Sciatic nerve (tissue), 2 donors: ENCODE data around the gene MAN1A1. TPM values are rescaled to one million over a fixed set of nuclear protein-coding genes. Genes with fewer than 3 reads are reported as not detected.
A peak's percentile ranks its signal among the peaks of the same experiment; 100 is the strongest.

ENCODE experiments used
- ATAC-seq: fragments of 200-7000 bp; cut with Tn5 transposase; one replicate; pipeline ENCODE4 v1.9.1; 2020; ENCODE audit warnings: mild to moderate bottlenecking, moderate library complexity
- DNase-seq: peaks from one replicate; pipeline ENCODE4 v3.0.0-alpha.2; 2020; ENCODE audit warnings: low spot score
- intact Hi-C: fragments of 100-400 bp; cut with DNase I; formaldehyde crosslinking; loops from one replicate; pipeline ENCODE4 v1.14.2; 2022
- total RNA-seq: library from RNA; stranded (reverse); fragmentation: NEBNext Ultra II Directional; extraction: Animal tissue kit (Norgen Biotek cat#: 25700); gene quantifications from one replicate; pipeline ENCODE4 v1.2.1, GENCODE V29; 2021
- donor health status: DM: no; HTN: no; CAD: no.
- donor health status: DM: no; HTN: no; CAD: no.

The MAN1A1 gene
- total RNA-seq, 1 donor from 2014 or later = 65.1 TPM

DNA sequence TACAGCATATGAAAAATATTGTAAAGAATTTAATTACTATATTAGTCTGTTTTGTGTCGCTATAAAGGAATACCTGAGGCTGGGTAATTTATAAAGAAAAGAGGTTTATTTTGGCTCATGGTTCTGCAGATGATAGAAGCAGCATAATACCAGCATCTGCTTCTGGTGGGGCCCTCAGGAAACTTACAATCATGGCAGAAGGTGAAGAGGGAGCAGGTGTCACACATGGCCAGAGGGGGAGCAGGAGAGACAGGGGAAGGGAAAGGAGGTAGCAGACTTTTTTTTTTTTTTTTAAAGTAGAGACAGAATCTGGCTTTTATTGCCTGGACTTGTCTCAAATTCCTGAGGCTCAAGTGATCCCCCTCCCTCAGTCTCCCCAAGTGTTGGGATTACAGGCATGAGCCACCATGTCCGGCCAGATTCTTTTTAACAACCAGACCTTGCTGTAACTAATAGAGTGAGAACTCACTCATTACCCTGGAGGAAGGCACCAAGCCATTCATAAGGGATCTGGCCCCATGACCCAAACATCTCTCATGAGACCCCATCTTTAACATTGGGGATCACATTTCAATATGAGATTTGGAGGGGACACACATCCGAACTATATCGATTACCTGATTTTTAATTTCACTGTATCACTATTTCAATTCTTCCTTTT lies 64.6 kb downstream of the MAN1A1 start:
- DNase-seq = no peak
- ATAC-seq = no peak
- intact Hi-C loops = loop anchor here (5.0 kb wide), 1 partner anchor 218 kb away; no protein-coding TSS in a partner anchor

DNA sequence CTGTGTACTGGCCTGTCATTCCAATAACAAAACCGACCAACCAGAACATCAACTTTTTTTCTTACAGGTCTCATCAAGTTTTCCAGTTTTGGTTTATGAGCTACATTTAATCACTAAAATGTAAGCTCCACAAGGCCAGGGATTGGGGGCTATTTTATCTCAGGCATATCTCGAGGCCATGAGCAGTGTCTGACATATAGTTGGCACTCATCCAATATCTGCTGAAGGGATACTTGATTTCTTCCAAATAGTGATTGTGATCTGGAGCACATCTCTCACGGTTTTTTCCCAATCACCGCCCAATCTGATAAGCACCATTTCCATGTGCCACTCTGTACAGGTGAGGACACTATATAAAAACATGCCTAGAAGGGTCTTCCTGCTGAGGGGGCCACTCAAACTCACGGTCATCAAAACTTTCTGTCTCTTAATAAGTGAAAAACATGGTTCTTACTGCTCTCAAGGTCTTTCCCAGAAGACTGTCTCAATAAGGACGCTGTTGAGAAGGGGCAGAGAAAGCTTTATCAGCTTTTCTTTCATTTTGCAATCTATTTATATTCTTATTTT lies 65.5 kb downstream of the MAN1A1 start:
- DNase-seq (no peak), ATAC-seq (no peak)
- intact Hi-C loops = no loop called here

DNA sequence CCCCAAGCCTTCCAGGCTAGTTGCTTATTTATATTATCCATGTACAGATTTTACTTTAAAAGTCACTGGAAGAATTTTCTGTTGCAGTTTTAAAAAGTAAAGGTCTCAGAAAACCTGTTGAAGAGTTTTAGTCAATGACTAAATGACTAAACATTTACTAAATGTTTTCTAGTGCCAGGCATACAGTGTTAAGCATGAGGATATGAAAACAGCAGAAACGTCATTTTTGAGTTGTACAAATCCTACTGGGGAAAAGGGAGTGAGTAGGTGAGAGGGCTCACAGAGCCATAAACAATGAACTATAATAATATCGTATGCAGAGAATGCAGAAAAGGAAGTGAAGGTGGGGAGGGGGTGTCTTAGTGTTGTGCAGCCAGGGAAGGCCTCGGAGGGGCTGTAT lies 66.3 kb downstream of the MAN1A1 start:
- DNase-seq = no peak
- ATAC-seq = no peak
- intact Hi-C loops = no loop called here

DNA sequence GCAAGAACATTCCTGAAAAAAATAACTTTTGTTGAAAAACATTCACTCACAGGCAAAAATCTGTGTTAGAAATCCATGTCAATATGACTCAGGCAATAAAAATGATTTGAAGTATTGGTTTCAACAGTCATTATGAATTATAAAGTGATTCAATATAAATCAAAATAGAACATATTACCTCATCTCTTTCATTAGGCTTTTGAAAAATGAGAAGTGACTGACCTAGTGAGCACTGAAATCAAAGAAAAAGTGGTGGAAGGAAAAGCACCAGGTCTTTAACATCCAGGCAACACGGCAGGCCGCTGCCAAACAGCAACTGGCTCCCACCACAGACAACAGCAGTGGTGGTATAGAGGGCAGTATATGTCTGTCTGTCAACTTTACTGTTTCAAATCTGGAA lies 68.9 kb downstream of the MAN1A1 start:
- intact Hi-C loops = no loop called here
- ATAC-seq (no peak), DNase-seq (no peak)

DNA sequence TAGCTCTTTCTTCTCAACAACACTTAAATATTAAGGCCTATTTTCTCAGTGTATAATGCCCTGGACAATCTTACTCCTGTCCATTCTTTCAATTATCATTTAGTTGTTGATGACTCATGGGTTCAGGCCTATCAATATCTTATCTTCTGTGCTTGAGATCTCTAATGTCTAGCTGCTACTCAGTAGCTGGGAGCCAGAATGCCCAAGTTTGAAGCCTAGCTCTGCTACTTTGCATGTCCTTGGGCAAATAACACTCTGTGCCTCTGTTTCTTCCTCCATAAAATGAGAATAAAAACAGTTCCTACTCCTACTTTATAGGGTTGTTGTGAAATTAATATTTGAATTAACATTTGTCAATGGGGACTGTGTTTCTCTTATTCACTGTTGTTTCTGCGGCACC lies 69.5 kb downstream of the MAN1A1 start:
- DNase-seq = no peak
- intact Hi-C loops = no loop called here
- ATAC-seq = no peak

GRCh38 chr6:119278625-119279024 lies 70.9 kb downstream of the MAN1A1 start:
- DNase-seq (no peak), ATAC-seq (no peak)
- intact Hi-C loops = no loop called here

- intact Hi-C loops = no loop called here
- ATAC-seq = no peak
Measured at GRCh38 chr6:119277052-119277451, 72.5 kb downstream of the MAN1A1 start.

GRCh38 chr6:119276211-119276610 lies 73.3 kb downstream of the MAN1A1 start:
- ATAC-seq (no peak), DNase-seq (no peak)
- intact Hi-C loops = no loop called here

More at GRCh38 chr6:119277052-119277451, 72.5 kb downstream of the MAN1A1 start:
- DNase-seq = no peak

- DNase-seq (no peak), ATAC-seq (no peak)
- intact Hi-C loops = no loop called here
Measured at GRCh38 chr6:119274197-119274595, 75.4 kb downstream of the MAN1A1 start.

GRCh38 chr6:119273272-119274196 lies 76.0 kb downstream of the MAN1A1 start:
- intact Hi-C loops = no loop called here
- peak; percentile 76 for ATAC-seq
- no peak for DNase-seq

GRCh38 chr6:119270545-119270944 lies 79.0 kb downstream of the MAN1A1 start:
- DNase-seq (no peak), ATAC-seq (no peak)
- intact Hi-C loops = no loop called here

- no peak for ATAC-seq
- no peak for DNase-seq
- intact Hi-C loops = no loop called here
Measured at GRCh38 chr6:119269266-119270103, 80.1 kb downstream of the MAN1A1 start.

DNA sequence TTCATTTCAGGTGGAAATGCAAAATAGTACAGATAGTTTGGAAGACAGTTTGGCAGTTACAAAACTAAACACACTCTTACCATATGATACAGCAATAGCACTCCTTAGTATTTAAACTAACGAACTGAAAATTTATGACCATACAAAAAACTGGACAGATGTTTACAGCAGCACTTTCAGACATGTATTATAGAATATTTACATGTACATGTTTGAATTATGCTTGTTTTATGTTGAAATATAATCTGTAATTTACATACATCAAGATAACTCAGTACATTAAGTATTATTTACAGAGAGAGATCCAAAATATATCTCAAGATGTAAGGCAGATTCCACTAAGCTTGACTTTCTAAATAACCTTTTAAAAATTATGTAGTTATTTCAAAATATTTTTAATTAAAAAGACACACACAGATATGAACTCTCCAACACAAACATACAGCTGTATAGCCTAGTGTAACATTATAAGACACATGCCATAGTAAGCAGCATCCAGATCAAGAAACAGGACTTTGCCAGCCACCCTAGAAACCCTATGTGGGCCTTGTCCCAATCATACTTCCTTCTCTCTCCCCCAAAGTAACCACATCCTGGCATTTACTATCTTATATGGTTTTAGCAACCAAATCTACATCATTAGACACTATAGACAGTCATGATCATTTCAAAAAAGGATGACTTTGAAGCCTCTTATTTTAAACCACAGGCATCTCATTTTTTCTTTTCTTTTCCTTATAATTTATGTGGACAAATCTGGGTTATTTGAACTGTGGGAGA lies 82.2 kb downstream of the MAN1A1 start:
- no peak for DNase-seq
- intact Hi-C loops = no loop called here
- no peak for ATAC-seq

GRCh38 chr6:119264854-119265397 lies 84.6 kb downstream of the MAN1A1 start:
- ATAC-seq = no peak
- DNase-seq = no peak
- intact Hi-C loops = no loop called here

GRCh38 chr6:119262612-119263011 lies 86.9 kb downstream of the MAN1A1 start:
- ATAC-seq (no peak), DNase-seq (no peak)
- intact Hi-C loops = no loop called here

GRCh38 chr6:119261944-119262284 lies 87.6 kb downstream of the MAN1A1 start:
- DNase-seq (no peak), ATAC-seq (no peak)
- intact Hi-C loops = no loop called here

GRCh38 chr6:119259027-119259426 lies 90.5 kb downstream of the MAN1A1 start:
- intact Hi-C loops = no loop called here
- DNase-seq = no peak
- ATAC-seq = no peak

DNA sequence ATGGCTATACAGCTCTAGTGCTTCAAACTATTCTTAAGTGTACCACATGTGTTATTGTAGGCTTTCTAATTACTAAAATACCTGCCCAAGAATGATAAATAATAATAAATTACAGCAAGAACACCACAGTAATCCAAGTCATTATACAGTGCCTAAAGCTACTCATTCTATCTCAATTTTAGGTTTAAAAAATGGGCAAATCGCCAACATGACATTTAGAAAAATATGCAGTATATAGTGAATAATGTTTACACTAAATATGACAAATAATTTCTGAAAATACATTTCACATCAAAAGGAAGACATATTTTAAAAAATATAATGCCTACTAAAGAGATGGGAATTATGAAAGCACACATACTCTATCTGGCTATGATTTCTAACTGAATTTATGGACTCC lies 91.8 kb downstream of the MAN1A1 start:
- DNase-seq = no peak
- intact Hi-C loops = no loop called here
- no peak for ATAC-seq
